Neural progenitor cell (in vitro differentiated cells): ENCODE measurements around the gene ALG5. TPM values are rescaled to one million over a fixed set of nuclear protein-coding genes. Genes with fewer than 3 reads are reported as not detected.

Source experiments
- DNase-seq: peaks from one replicate; pipeline ENCODE4 v3.0.0-alpha.2; 2016; ENCODE audit warnings: low spot score
- H2AFZ ChIP-seq: fragments of 200-600 bp; sonication (generic); replicated peaks from 2 replicates; pipeline ENCODE4 v1.6.1; 2016; ENCODE audit warnings: antibody characterized with exemption
- H3F3A ChIP-seq: fragments of 200-600 bp; sonication (generic); 2 replicates; pipeline ENCODE4 v1.6.1; 2016; ENCODE audit warnings: antibody characterized with exemption, low read depth
- H3K27ac ChIP-seq: fragments of 200-600 bp; sonication (generic); 2 replicates; pipeline ENCODE4 v1.5.1; 2016; ENCODE audit warnings: mild to moderate bottlenecking
- H3K27me3 ChIP-seq: fragments of 200-600 bp; sonication (generic); 2 replicates; pipeline ENCODE4 v1.6.1; 2016; ENCODE audit warnings: mild to moderate bottlenecking, moderate library complexity
- H3K36me3 ChIP-seq: fragments of 200-600 bp; sonication (generic); 2 replicates; pipeline ENCODE4 v1.5.1; 2016
- H3K4me1 ChIP-seq: fragments of 200-600 bp; sonication (generic); 2 replicates; pipeline ENCODE4 v1.6.1; 2016; ENCODE audit warnings: mixed run types
- H3K4me2 ChIP-seq: fragments of 200-600 bp; sonication (generic); 2 replicates; pipeline ENCODE4 v1.6.1; 2016
- H3K4me3 ChIP-seq: fragments of 200-600 bp; sonication (generic); 2 replicates; pipeline ENCODE4 v1.5.1; 2016
- H3K79me2 ChIP-seq: fragments of 200-600 bp; sonication (generic); 2 replicates; pipeline ENCODE4 v1.6.1; 2016; ENCODE audit warnings: low read depth
- H3K9ac ChIP-seq: fragments of 200-600 bp; sonication (generic); 2 replicates; pipeline ENCODE4 v1.6.1; 2016
- H3K9me3 ChIP-seq: fragments of 200-600 bp; sonication (generic); 2 replicates; pipeline ENCODE4 v1.5.1; 2016; ENCODE audit warnings: low read depth
- H4K20me1 ChIP-seq: fragments of 200-600 bp; sonication (generic); 2 replicates; pipeline ENCODE4 v1.6.1; 2016; ENCODE audit warnings: low read depth
- H3K27ac Mint-ChIP-seq: 3 replicates; pipeline ENCODE4 v1.8.0; 2021; ENCODE audit warnings: mixed read lengths
- H3K27me3 Mint-ChIP-seq: 2 replicates; pipeline ENCODE4 v1.8.0; 2022; ENCODE audit warnings: low read depth, mild to moderate bottlenecking, inconsistent platforms, moderate library complexity, mixed read lengths; ENCODE audit not compliant: insufficient read depth
- H3K36me3 Mint-ChIP-seq: 3 replicates; pipeline ENCODE4 v1.8.0; 2021; ENCODE audit warnings: mixed read lengths
- H3K4me1 Mint-ChIP-seq: 3 replicates; pipeline ENCODE4 v1.8.0; 2021; ENCODE audit warnings: mixed read lengths
- H3K4me3 Mint-ChIP-seq: 3 replicates; pipeline ENCODE4 v1.8.0; 2021; ENCODE audit warnings: mild to moderate bottlenecking, moderate library complexity, mixed read lengths
- H3K9me3 Mint-ChIP-seq: 3 replicates; pipeline ENCODE4 v1.8.0; 2020; ENCODE audit warnings: mixed read lengths
- EZH2 ChIP-seq: fragments of 200-600 bp; sonication (generic); IDR thresholded peaks from 2 replicates; pipeline ENCODE4 v1.6.1; 2017; ENCODE audit warnings: antibody characterized with exemption, mild to moderate bottlenecking, moderate library complexity
- EZH2phosphoT487 ChIP-seq: fragments of 200-600 bp; sonication (generic); IDR thresholded peaks from 2 replicates; pipeline ENCODE4 v1.6.1; 2017; ENCODE audit warnings: antibody characterized with exemption
- total RNA-seq: library from RNA; depleted of rRNA; stranded (reverse); fragments of >200 nt; gene quantifications from 2 replicates; pipeline ENCODE4 v1.2.3, GENCODE V29; 2015; ENCODE audit warnings: low replicate concordance
- TF ChIP-seq, protein P1 (sequence below): fragments of 200-600 bp; sonication (generic); IDR thresholded peaks from 2 replicates; pipeline ENCODE4 v1.5.1; 2017; ENCODE audit warnings: antibody characterized with exemption, mild to moderate bottlenecking

ALG5 gene, protein sequence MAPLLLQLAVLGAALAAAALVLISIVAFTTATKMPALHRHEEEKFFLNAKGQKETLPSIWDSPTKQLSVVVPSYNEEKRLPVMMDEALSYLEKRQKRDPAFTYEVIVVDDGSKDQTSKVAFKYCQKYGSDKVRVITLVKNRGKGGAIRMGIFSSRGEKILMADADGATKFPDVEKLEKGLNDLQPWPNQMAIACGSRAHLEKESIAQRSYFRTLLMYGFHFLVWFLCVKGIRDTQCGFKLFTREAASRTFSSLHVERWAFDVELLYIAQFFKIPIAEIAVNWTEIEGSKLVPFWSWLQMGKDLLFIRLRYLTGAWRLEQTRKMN
- total RNA-seq: 17.2 and 24.1 TPM in 2 replicates

DNA sequence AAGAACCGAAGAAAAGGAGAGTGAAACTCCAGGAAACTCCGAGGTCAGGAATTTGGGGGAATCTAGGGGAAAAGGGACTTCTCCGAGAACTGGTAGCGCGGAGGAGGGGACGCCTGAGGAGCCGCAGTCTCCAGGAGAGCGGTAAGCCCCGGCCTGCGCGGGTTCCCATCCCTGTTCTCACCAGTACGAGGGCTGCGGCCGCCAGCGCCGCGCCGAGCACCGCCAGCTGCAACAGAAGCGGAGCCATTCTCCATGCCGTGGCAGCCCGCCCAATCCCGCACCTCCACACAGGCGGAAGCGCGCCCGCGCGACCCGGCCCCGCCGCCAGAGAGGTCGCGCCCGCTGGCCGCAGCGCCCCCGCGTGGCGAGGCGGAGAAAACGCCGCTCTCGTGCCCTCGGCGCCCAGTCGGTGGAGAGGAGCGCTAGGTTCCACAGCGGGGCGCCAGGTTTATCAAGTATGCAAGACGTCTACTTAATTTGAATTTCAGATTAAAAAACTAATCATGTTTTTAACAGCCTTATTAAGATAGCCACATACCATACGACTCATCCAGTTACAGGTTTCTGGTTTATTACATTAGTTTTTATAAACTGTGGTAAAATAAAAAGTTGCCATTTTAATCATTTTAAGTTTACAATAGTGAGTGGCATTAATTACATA is at the start of gene ALG5:
Gene ALG5, minus strand, starts transcription at position 287 of the 661 bp plus-strand sequence. Its CDS starts 40 bp downstream, at position 247.
- Histone ChIP-seq H3K4me2 (peak within 1 kb of the TSS; percentile 99), H3K79me2 (peaks cover 76% of the 10 kb centered on the region), H3K27ac (peak within 1 kb of the TSS; percentile 95), H4K20me1 (no peaks in the 10 kb centered on the region), H3K9me3 (no peaks in the 10 kb centered on the region), H3K27me3 (no peaks in the 10 kb centered on the region), H3K4me3 (peak within 1 kb of the TSS; percentile 68), H2AFZ (peak within 1 kb of the TSS; percentile 97), H3K36me3 (peaks cover 17% of the 10 kb centered on the region), H3F3A (peaks cover 20% of the 10 kb centered on the region), H3K4me1 (peaks cover 13% of the 10 kb centered on the region), H3K9ac (peak within 1 kb of the TSS; percentile 90)
- Mint-ChIP-seq H3K4me1 (peaks cover 27% of the 10 kb centered on the region), H3K9me3 (no peaks in the 10 kb centered on the region), H3K27me3 (peaks cover 9% of the 10 kb centered on the region), H3K27ac (peak within 1 kb of the TSS; percentile 100), H3K4me3 (peak within 1 kb of the TSS; percentile 100), H3K36me3 (peaks cover 9% of the 10 kb centered on the region)
- DNase-seq: peak; percentile 95
- TF ChIP-seq, protein P1, sequence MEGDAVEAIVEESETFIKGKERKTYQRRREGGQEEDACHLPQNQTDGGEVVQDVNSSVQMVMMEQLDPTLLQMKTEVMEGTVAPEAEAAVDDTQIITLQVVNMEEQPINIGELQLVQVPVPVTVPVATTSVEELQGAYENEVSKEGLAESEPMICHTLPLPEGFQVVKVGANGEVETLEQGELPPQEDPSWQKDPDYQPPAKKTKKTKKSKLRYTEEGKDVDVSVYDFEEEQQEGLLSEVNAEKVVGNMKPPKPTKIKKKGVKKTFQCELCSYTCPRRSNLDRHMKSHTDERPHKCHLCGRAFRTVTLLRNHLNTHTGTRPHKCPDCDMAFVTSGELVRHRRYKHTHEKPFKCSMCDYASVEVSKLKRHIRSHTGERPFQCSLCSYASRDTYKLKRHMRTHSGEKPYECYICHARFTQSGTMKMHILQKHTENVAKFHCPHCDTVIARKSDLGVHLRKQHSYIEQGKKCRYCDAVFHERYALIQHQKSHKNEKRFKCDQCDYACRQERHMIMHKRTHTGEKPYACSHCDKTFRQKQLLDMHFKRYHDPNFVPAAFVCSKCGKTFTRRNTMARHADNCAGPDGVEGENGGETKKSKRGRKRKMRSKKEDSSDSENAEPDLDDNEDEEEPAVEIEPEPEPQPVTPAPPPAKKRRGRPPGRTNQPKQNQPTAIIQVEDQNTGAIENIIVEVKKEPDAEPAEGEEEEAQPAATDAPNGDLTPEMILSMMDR: peak; percentile 97
- no peak for TF ChIP-seq EZH2
- TF ChIP-seq EZH2phosphoT487: no peak

GRCh38 chr13:37047846-37048245 is 48.7 kb upstream of the ALG5 start:
- H3K27me3 Mint-ChIP-seq: no peaks in the 10 kb centered on the region
- H3K9ac ChIP-seq: no peak overlapping the region
- no peaks in the 10 kb centered on the region for H3K27me3 ChIP-seq
- H3K36me3 ChIP-seq: peaks cover 25% of the 10 kb centered on the region
- TF ChIP-seq EZH2phosphoT487: no peak
- no peak for TF ChIP-seq EZH2
- TF ChIP-seq, protein P1: no peak
- H3K27ac ChIP-seq: no peak overlapping the region
- no peaks in the 10 kb centered on the region for H3K4me1 ChIP-seq
- H3K4me2 ChIP-seq: no peak overlapping the region
- H3F3A ChIP-seq: no peaks in the 10 kb centered on the region
- no peaks in the 10 kb centered on the region for H3K4me1 Mint-ChIP-seq
- no peak overlapping the region for H3K4me3 ChIP-seq
- peaks cover 61% of the 10 kb centered on the region for H3K79me2 ChIP-seq
- no peak for DNase-seq
- no peak overlapping the region for H2AFZ ChIP-seq
- H4K20me1 ChIP-seq: peaks cover 33% of the 10 kb centered on the region
- no peak overlapping the region for H3K4me3 Mint-ChIP-seq
- no peak overlapping the region for H3K27ac Mint-ChIP-seq
- H3K36me3 Mint-ChIP-seq: peaks cover 22% of the 10 kb centered on the region
- H3K9me3 Mint-ChIP-seq: peaks cover 3% of the 10 kb centered on the region
- H3K9me3 ChIP-seq: no peaks in the 10 kb centered on the region

DNA sequence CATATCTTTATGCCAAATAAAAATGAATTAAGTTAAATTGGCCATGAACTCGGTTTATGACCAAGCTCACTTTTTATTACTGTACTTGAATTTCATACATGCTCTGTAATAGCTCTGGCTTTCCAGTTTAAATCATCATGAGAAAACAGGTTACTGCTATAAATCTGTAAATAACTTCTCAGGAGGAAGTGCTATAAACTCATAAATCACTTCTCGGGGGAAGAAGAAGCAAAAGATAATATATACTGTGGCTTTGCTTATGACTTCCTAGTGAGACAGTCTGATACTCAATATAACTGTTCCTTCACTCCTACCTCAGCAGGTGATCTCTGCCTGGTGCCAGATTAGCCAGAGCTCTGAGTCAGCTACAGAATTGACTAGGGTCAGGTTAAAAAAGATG is 47.9 kb upstream of the ALG5 start:
- Histone ChIP-seq H2AFZ (no peak overlapping the region), H3F3A (no peaks in the 10 kb centered on the region), H3K79me2 (peaks cover 52% of the 10 kb centered on the region), H3K27ac (no peak overlapping the region), H3K4me3 (no peak overlapping the region), H3K9me3 (no peaks in the 10 kb centered on the region), H3K27me3 (no peaks in the 10 kb centered on the region), H3K4me1 (no peaks in the 10 kb centered on the region), H3K9ac (no peak overlapping the region), H3K4me2 (no peak overlapping the region), H4K20me1 (peaks cover 27% of the 10 kb centered on the region), H3K36me3 (peaks cover 25% of the 10 kb centered on the region)
- Mint-ChIP-seq H3K9me3 (no peaks in the 10 kb centered on the region), H3K4me3 (no peak overlapping the region), H3K36me3 (peaks cover 18% of the 10 kb centered on the region), H3K27ac (no peak overlapping the region), H3K27me3 (no peaks in the 10 kb centered on the region), H3K4me1 (no peaks in the 10 kb centered on the region)
- no peak for TF ChIP-seq EZH2phosphoT487
- TF ChIP-seq, protein P1: no peak
- TF ChIP-seq EZH2: no peak
- no peak for DNase-seq
